Fibroblast of skin of abdomen (primary cell): ENCODE measurements around the gene C17orf50.
"Not testable (repeated sequence)": the region's sequence is repeated elsewhere in the genome, so short reads cannot be mapped to it uniquely, and the experiment has no call there.

Source experiments
- DNase-seq: peaks from one replicate; pipeline ENCODE4 v3.0.0-alpha.2; 2013

Gene C17orf50

DNA sequence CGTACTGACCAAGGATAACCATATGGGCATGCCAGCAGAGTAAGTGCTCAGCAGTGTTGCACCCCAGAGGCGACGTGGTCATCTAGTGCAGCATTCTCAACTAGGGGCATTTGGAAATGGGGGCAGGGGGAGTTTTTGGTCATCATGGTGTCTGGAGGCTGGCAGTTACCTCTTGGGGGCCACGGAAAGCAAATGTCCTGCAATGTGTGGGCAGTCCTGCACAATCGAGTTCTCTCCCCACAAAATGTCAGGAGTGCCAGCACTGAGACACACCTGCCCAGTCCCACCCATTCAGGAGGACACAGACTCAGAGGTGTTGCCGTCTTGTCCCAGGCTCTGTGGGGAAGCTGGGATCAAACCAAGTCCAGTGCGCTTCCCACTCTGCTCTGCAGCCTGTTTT is 26.3 kb upstream of the C17orf50 start:
- no peak for DNase-seq

DNA sequence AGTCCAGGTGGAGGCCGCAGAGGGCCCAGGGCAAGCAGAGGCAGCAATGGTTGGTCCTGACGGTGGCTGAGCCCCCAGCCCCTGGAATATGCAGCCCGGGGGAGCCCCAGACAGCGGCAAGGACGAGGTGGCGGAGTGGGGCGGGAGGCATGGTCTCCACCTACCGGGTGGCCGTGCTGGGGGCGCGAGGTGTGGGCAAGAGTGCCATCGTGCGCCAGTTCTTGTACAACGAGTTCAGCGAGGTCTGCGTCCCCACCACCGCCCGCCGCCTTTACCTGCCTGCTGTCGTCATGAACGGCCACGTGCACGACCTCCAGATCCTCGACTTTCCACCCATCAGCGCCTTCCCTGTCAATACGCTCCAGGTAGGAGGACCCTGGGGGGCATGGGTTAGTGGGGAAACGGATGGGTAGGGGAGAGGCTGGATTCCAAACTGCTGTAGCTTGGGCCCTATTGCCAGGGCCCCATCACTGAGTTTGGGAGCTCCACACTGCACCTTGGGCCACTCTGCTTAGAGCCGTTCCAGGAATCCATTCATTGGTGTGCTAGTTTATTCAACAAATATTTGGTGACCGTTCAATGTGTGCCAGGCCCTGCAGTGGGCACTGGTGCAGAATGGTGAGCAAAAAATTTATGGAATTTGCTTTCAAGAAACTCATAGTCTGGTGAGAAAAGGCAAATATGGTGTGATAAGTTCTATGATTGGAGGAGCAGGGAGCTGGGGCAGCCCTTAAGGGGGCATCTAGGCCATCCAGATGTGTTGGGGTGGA is 25.5 kb upstream of the C17orf50 start:
- DNase-seq, result no peak

DNA sequence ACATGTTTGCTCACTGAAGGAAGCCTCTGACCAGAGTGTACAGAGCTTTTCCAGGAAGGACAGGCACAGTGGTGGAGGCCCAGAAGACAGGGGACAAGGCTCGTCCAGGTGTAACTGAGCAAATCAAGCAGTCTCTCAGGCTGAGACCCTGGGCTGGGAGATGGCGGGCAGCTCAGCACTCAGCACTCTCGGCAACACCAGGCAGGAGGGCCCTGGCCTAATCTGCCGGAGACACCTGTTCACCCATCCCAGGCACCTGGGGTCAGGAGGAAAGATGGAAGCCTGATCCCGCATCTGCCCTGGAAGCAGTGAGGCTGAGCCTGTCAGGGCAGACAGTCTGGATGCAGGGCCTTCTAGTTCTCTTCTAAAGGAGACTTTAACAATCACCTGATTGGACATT is 24.5 kb upstream of the C17orf50 start:
- no peak for DNase-seq

DNA sequence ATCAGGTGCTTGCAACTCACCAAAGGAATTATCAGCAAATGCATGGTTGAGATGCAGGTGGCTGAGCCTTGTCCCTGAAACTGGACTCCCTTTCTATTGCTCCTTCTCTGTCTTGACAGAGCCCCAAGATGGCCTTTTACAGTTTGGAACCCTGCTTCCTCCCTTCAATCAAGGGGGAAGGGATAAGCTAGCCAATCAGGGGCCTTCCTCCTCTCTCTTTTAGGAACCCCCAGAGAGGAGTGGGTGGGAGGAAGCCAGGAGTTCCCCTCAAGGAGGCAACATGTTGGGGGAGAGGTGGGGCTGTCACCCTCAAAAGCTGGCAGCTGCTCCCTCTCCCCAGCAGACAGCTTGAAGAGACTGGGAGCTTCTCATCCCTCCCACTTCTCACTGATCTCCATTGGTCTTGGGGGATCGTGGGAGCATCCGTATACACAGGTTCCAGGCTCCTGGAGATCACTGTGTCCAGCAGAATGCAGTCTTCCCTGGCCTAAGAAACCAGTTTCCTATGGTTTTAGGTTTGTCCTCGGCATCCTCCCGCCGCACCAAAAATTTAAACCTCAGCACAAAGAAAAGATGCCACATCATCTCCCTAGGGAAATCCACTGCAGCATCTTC is 22.1 kb upstream of the C17orf50 start:
- no peak for DNase-seq

DNA sequence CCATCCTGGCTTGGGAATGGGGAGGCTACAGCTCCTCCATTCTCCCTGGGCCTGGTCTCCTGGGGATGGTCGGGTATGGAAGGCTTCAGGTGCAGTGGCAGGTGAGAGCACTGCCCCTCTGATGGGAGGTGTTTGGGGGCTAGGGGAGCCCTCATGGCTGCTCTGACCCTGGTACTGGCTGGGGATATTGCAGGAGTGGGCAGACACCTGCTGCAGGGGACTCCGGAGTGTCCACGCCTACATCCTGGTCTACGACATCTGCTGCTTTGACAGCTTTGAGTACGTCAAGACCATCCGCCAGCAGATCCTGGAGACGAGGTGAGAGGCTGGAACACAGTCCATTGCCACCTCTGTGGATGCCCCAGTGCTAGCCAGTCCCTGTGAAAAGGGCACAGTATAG is 20.5 kb upstream of the C17orf50 start:
- DNase-seq, result no peak

DNA sequence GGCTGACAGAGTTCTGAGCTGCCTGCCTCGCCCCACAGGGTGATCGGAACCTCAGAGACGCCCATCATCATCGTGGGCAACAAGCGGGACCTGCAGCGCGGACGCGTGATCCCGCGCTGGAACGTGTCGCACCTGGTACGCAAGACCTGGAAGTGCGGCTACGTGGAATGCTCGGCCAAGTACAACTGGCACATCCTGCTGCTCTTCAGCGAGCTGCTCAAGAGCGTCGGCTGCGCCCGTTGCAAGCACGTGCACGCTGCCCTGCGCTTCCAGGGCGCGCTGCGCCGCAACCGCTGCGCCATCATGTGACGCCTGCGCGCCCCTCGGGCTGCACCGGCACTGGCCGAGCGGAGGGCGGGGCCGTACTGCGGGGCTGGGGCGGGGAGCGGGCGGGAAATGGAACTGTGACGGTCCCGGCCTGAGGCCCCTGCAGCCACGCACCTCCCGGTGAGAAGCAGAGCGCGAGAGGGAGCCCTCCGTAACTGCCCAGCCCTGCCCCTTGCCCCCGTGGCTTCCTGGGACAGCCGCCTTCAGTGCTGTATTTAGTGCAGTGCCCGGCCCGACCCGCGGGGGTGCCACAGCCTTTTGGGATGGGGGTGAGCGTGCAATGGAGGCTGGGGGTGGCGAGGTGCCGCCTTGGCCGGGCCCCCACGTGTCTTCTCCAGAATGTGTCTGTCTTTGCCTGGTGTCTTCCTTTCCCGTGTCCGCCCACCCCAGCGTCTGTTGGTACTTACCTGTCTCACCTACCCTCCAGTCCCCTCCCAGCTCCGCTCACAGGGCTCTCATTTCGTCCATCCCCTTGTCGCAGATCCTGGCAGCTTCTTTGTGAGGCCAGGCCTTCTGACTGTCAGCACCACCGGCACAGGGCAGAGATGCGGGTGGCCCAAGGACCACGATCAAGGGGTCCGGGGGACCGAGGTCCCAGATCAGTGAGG is 19.4 kb upstream of the C17orf50 start:
- no peak for DNase-seq

DNA sequence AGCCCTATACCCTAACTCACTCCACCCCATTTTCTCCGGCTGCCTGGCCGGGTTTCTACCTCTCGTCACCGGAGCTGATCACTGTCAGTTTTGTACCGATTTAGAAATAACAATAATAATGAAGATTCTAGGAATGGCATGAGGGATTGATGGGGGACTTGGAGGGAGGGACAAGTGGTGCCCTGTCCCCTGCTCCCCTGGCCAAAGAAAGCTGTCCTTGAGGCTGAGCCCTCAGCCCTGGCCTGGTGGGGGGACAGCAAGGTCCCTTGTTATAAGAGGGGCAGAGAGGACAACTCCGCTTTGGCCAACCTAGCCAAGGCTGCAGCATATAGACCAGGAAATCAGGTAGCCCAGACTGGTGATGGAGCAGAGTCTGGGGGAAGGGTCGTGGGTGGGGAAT is 18.2 kb upstream of the C17orf50 start:
- DNase-seq, result no peak

DNA sequence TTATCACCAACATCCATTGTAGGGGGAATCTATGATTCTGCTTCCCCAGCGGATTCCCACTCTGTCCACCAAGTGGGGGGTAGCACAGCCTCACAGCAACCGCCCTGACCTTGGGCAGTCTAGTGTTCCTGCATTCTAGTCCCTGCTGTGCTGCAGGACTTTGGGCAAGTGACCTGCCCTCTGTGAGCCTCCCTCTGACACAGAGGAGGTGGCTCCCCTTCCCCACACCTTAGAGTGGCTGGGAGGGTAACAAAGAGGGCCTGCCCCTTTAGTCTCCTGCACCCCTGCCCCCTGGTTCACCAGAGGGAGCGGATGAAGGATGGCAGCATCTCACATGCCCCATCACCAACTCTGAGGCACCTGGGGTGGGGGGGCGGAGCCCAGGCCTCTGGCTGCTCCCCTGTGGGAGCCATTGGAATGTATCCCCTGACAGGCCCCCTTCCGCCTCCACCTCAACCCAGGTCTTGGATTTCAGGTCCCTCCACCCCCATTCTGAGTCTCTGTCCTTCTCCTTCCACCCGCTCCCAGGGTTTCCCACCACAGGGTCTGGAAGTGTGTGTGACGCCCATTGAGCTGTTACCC is 17.7 kb upstream of the C17orf50 start:
- no peak for DNase-seq

DNA sequence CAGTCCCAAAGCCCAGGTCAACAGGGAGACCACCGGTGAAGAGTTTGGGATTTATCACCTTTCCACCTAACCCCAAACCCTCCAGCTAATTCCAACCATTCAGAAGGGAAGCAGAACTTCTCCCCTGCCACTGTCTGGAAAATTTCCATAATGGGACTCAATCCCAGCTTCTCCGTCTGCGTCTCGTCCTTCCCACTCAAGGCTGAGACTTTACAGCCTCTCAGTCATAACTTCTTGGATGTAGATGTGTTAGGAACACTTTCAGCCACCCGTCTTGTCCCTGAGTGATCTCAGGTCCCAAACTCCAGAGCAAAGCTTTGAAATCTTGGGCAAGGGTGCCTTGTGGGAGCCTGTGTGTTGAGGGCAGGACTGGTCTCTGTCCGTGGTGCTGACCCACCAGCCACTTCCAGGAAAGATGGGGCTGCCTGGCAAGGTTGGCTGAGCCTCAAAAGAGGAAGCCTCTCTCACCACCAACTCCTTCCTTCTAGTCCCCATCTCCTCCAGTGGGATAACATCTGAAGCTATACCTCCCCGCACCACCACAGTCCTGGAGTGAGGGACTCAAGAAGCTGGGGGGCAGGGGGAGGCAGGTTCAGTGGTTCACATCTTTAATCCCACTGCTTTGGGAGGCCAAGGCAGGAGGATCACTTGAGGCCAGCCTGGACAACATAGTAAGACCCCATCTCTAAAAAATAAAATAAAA is 16.9 kb upstream of the C17orf50 start:
- DNase-seq, result peak; percentile 25

DNA sequence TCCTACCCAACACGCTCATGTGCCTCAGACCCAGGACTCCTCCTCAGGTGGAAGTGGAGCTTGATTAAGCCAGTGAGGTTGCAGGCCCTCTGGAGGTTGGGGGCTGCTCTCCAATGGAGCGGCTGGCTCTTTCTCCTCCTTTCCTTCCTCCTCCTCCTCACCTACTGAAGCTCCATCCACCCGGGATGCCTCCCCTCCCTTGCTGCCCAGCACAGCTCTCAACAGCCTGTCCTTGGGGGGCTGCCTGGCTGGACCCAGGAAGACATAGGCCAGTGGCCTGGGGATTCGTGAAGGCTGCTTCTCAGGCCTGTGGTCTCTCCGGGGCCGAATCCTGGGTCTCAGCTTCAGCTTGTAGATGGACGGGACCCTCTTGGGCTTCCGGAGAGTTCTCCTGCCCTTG is 15.9 kb upstream of the C17orf50 start:
- no peak for DNase-seq

DNA sequence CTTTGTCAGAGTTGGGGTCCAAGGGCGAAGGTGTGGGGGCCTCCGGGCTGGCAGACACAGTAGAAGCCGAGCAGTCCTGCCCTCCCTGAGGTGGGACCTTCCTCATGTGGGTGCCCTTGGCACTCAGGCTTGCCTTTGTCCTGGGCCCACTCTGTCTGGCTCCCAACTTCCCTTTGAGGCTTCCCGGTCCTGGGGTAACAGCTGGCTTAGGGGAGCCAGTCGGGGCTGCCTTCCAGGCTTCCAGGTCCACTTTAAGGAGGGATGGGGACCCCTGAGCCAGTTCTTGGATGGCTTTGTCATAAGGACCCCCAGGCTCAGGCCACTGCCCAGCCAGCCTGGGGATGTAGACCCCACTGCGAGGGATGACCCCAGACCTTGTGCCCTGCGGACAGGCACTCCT is 15.4 kb upstream of the C17orf50 start:
- no peak for DNase-seq

DNA sequence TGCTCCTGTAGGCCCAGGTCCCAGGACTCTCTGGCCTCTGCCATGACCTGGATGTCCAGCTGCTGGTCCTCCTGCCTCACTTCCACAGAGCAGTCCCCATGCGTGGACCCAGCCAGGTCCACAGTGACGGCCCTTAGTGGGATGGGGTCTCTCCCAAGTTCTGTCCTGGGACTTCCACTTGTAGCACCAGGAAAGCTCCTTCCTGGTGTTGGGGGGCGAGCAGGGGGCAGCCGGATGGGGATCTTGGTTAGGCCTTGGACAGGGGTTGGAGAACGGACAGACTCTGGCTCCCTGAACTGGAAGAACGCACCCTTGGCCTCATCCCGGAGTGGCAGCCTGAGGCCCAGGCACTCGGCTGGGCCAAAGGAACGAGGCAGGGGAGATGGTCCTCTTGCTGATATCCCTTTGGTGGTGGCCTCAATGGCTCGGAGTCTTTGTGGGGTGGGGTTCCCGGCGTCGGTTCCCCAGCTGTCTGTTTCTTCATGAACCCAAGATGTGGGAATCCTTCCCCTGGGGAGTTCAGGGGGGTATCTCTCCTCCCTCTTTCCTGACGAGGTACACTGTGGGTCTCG is 14.9 kb upstream of the C17orf50 start:
- no peak for DNase-seq

DNA sequence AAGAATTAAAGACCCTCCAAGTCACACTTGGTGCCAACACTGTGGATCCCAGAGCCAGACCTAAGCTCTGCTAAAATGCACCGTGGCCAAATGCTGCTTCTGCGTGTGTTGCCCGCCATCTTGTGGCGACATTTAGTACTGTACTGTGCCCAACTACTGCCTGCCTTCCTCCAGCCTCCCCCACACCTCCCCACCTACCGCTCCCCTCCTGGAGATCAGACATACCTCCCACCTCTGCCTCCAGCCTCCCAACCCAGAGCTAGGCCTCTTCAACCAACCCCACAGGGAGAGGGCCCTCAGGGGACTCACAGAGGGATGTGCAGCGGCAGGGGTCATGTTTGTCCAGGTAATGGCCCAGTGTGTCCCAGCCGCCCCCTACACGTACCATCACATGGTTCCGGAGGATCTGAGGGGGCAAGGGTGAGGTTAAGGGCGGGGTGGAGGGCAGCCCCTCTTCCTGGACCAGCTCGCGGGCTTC is 13.1 kb upstream of the C17orf50 start:
- peak; percentile 68 for DNase-seq

DNA sequence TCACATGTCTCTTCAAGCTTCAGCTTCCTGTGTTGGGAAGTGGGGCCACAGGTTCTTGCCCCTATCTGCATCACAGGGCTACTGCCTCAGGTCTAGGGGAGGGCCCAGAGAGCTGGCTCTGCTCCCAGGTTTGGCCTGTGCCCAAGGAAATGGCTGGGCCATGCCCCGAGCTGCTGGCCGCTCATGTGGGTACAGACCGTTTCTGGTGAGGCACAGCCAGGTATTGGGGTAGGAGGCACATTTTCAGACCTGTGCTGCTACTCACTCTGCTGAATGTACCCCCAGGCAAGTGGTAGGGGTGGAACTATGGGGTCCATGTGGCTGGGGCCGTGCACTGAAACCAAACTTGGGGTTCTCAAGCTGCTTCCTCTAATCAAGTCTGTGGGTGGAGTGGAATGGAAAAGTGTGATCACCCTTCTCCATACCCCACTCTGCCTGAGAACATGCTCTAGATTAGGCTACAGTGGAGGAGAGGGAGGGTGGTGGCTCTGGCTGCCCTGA is 12.3 kb upstream of the C17orf50 start:
- DNase-seq, result no peak

DNA sequence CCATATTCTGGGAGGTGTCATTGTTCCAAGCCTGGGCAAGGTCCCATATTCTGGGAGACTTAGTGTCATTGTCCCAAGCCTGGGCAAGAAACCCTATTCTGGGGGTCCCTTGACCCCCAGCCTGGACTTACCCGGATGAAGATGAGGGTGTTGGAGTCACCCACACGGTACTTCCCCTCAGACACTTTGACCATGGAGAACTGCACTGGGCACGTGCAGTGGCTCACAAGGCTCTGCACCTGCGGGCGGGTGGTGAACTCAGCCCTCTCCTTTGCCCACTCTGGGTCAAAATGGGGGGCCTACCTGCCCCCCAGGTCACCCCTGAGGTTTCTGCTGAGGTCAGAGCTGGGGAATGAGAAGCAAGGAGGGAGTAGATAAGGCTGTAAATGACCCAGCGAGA is 11.7 kb upstream of the C17orf50 start:
- DNase-seq, result no peak

DNA sequence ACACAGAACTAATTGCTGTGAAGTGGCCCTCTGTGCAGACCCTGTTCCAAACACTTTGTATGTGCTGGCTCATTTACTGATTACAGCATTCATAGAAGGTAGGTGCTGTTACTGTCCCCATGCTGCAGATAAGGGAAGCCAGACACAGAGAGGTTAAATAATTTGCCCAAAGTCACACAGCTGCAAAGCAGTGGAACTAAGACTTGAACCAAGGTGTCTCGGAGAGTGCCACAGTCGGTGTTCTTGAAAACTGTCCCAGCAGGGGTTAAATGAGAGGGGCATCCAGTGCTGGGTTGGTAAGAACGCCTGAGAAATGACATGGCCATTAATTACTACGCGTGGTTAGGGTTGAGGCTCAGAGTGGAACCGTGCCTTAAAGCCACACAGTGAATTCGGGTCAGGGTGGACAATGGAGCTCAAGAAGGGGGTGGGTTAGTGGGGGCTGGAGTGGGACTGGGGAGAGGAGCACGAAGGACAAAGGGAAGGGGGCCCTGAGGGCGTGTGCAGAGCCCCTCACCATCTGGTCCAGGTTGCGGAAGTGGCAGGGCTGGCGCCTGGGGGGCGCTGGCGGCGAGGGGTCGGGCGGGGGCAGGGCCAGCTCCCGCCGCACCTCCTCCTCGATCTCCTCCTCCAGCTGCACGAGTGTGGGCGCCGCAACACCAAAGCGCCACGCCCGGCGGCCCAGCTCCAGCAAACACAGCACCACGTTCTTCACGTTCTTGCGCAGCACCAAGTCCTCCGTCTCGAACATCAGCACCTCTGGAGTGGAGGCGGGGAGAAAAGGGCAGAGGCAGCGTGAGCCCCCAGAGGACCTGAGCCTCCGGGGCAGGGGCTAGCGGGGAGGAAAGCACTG is 10.9 kb upstream of the C17orf50 start:
- DNase-seq, result peak; percentile 27

DNA sequence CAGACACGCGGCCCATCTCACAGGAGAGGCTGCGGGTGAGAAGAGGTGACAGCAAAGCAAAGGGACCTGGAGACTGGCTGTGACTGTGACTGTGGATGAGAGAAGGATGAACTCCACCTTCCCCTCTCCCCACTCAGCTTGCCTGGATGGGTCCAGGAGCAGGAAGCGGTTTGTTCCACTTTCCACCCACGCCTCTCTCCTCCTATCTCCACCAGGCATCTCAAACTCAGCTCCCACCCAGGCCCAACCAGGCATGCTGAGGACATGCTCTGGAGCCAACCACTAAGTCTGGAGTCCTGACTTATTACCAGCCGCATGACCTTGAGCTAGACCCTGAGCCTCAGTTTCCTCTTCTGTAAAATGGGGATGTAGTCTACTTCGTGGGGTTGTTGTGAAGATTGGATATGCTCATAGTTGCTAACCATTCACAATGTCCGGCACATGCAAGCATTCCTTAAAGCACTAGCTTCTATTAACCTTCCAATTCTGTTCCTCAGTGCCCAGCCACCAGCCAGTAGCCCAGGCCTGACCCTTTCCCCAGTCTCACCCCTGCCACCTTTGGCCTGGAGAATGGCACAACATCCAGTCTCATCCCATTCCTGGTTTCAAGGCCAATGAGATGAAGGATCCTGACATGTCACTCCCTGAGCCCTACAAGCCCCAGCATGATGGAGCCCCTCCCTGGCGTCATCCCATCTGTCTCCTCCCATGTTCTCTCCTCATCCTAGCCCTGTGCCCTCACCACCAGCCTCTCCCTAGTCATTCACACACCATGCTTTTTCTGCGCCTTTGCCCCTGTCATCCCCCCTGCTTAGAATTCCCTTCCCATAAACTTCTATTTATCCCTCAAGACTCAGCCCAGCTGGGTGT is 9.9 kb upstream of the C17orf50 start:
- DNase-seq, result no peak

DNA sequence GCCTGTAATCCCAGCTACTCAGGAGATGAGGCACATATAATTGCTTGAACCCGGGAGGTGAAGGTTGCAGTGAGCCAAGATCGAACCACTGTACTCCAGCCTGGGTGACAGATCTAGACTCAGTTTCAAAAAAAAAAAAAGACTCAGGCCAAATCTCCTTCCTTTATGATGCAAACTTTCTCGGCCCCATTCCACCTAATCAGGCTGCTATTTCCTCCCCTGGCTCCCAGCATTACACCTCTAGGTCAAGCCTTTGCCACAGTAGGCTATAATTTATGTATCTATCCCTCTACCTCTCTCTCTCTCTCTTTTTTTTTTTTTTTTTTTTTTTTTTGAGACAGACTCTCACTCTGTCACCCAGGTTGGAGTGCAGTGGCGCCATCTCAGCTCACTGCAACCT is 9.1 kb upstream of the C17orf50 start:
- not testable (repeated sequence) for DNase-seq

DNA sequence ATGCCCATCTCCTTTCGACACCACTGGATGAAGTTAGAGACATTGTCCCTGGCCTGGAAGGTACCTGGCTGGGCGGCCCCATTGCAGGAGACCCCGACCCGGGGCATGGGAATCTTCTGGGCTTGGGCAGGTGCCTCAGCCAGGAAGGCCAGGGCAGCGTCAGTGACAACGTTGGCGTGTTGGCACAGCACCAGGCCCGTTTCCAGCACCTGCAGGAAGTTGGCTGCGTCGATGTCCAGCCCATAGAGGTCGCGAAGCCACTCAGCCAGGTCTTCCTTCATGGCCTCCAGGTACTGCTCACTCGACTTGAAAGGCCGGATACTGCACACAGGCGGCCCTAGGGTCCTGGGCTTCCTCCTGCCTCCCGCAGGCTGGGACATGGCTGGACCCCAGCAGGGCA is 8.2 kb upstream of the C17orf50 start:
- no peak for DNase-seq
